ENCODE measurements around the gene ADCY2.

ADCY2 gene

GRCh38 chr5:7657153-7657552 is 261.2 kb downstream of the ADCY2 start:
- no peak for TF ChIP-seq TCF4 (CRISPR knock-in tag; IDR thresholded peaks at IDR 0.05; ENCODE audit: borderline replicate concordance)
- TF ChIP-seq ISL1 (CRISPR knock-in tag; IDR thresholded peaks at IDR 0.05): no peak
- TF ChIP-seq ZNF70 (CRISPR knock-in tag; IDR thresholded peaks at IDR 0.05): no peak
- no peak for TF ChIP-seq CREB5 (CRISPR knock-in tag; IDR thresholded peaks at IDR 0.05; ENCODE audit: low read depth)
- ATAC-seq: no peak

GRCh38 chr5:7659420-7659819 is 263.5 kb downstream of the ADCY2 start:
- TF ChIP-seq TSHZ2 (CRISPR knock-in tag; IDR thresholded peaks at IDR 0.05): no peak
- TF ChIP-seq SNAI2 (CRISPR knock-in tag; IDR thresholded peaks at IDR 0.05): no peak
- TF ChIP-seq ZFP3 (CRISPR knock-in tag; IDR thresholded peaks at IDR 0.05): no peak
- no peak for TF ChIP-seq OSR1 (CRISPR knock-in tag; IDR thresholded peaks at IDR 0.05)
- no peak for TF ChIP-seq ESRRG (CRISPR knock-in tag; IDR thresholded peaks at IDR 0.05)
- no peak for TF ChIP-seq ZC3H10 (CRISPR knock-in tag; IDR thresholded peaks at IDR 0.05)
- no peak for TF ChIP-seq ARNTL (CRISPR knock-in tag; IDR thresholded peaks at IDR 0.05; ENCODE audit: borderline replicate concordance, low read depth)
- no peak for TF ChIP-seq ZNF8 (CRISPR knock-in tag; IDR thresholded peaks at IDR 0.05)
- TF ChIP-seq TCF4 (CRISPR knock-in tag; IDR thresholded peaks at IDR 0.05; ENCODE audit: borderline replicate concordance): no peak
- no peak for TF ChIP-seq GLIS3 (CRISPR knock-in tag; IDR thresholded peaks at IDR 0.05)
- no peak for TF ChIP-seq ISL1 (CRISPR knock-in tag; IDR thresholded peaks at IDR 0.05)
- no peak for TF ChIP-seq ZFP30 (CRISPR knock-in tag; IDR thresholded peaks at IDR 0.05)
- no peak for TF ChIP-seq CREB5 (CRISPR knock-in tag; IDR thresholded peaks at IDR 0.05; ENCODE audit: low read depth)
- TF ChIP-seq CSDC2 (CRISPR knock-in tag; IDR thresholded peaks at IDR 0.05): no peak
- no peak for TF ChIP-seq RARB (CRISPR knock-in tag; IDR thresholded peaks at IDR 0.05)
- TF ChIP-seq ZNF70 (CRISPR knock-in tag; IDR thresholded peaks at IDR 0.05): no peak
- no peak for TF ChIP-seq TOX (CRISPR knock-in tag; IDR thresholded peaks at IDR 0.05; ENCODE audit: borderline replicate concordance)
- TF ChIP-seq ZNF565 (CRISPR knock-in tag; conservative IDR thresholded peaks at IDR 0.05; ENCODE audit: low read depth): no peak
- TF ChIP-seq PPARA (CRISPR knock-in tag; IDR thresholded peaks at IDR 0.05; ENCODE audit: borderline replicate concordance): no peak
- TF ChIP-seq, protein P1, sequence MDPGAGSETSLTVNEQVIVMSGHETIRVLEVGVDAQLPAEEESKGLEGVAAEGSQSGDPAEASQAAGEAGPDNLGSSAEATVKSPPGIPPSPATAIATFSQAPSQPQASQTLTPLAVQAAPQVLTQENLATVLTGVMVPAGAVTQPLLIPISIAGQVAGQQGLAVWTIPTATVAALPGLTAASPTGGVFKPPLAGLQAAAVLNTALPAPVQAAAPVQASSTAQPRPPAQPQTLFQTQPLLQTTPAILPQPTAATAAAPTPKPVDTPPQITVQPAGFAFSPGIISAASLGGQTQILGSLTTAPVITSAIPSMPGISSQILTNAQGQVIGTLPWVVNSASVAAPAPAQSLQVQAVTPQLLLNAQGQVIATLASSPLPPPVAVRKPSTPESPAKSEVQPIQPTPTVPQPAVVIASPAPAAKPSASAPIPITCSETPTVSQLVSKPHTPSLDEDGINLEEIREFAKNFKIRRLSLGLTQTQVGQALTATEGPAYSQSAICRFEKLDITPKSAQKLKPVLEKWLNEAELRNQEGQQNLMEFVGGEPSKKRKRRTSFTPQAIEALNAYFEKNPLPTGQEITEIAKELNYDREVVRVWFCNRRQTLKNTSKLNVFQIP (CRISPR knock-in tag; IDR thresholded peaks at IDR 0.05; ENCODE audit: borderline replicate concordance, low read depth): no peak
- ATAC-seq: no peak

DNA sequence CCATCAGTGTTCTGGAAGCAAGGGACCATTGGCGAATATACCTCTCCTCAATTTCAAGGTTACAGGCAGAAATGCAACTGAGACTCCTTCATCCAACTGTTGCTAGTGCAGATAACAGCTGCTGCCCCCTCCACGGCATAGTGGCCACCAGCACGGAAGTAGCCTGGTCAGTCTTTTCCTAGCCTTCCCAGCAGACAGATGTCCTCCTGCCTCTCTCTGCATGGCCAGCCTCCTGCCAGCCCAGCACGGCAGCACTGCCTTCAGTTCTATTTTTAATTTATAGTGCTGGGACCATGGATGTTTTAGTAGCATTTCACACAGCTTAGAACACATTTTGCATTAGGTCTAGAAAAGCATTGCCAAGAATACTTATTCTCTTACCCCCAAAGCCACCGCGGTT is 266.4 kb downstream of the ADCY2 start:
- no peak for TF ChIP-seq TCF4 (CRISPR knock-in tag; IDR thresholded peaks at IDR 0.05; ENCODE audit: borderline replicate concordance)
- no peak for TF ChIP-seq ZFP30 (CRISPR knock-in tag; IDR thresholded peaks at IDR 0.05)
- no peak for TF ChIP-seq TOX (CRISPR knock-in tag; IDR thresholded peaks at IDR 0.05; ENCODE audit: borderline replicate concordance)
- TF ChIP-seq ISL1 (CRISPR knock-in tag; IDR thresholded peaks at IDR 0.05): no peak
- no peak for TF ChIP-seq ZNF70 (CRISPR knock-in tag; IDR thresholded peaks at IDR 0.05)
- TF ChIP-seq ZNF565 (CRISPR knock-in tag; conservative IDR thresholded peaks at IDR 0.05; ENCODE audit: low read depth): no peak
- ATAC-seq: no peak

GRCh38 chr5:7663808-7664207 is 267.9 kb downstream of the ADCY2 start:
- ATAC-seq: no peak
- no peak for TF ChIP-seq CREB5 (CRISPR knock-in tag; IDR thresholded peaks at IDR 0.05; ENCODE audit: low read depth)
- TF ChIP-seq OSR1 (CRISPR knock-in tag; IDR thresholded peaks at IDR 0.05): no peak
- no peak for TF ChIP-seq ZNF8 (CRISPR knock-in tag; IDR thresholded peaks at IDR 0.05)
- TF ChIP-seq ZC3H10 (CRISPR knock-in tag; IDR thresholded peaks at IDR 0.05): no peak
- TF ChIP-seq ZNF70 (CRISPR knock-in tag; IDR thresholded peaks at IDR 0.05): no peak
- no peak for TF ChIP-seq ZFP3 (CRISPR knock-in tag; IDR thresholded peaks at IDR 0.05)
- TF ChIP-seq, protein P2, sequence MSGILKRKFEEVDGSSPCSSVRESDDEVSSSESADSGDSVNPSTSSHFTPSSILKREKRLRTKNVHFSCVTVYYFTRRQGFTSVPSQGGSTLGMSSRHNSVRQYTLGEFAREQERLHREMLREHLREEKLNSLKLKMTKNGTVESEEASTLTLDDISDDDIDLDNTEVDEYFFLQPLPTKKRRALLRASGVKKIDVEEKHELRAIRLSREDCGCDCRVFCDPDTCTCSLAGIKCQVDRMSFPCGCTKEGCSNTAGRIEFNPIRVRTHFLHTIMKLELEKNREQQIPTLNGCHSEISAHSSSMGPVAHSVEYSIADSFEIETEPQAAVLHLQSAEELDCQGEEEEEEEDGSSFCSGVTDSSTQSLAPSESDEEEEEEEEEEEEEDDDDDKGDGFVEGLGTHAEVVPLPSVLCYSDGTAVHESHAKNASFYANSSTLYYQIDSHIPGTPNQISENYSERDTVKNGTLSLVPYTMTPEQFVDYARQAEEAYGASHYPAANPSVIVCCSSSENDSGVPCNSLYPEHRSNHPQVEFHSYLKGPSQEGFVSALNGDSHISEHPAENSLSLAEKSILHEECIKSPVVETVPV (CRISPR knock-in tag; IDR thresholded peaks at IDR 0.05): no peak
- TF ChIP-seq CSDC2 (CRISPR knock-in tag; IDR thresholded peaks at IDR 0.05): no peak
- TF ChIP-seq SNAI2 (CRISPR knock-in tag; IDR thresholded peaks at IDR 0.05): no peak
- TF ChIP-seq ESRRG (CRISPR knock-in tag; IDR thresholded peaks at IDR 0.05): no peak

Data from SK-N-SH treated with all-trans-retinoic acid at 6 μM for 48 hours (cell line).